Gastrocnemius medialis (tissue), 4 donors: ENCODE measurements around the gene ZBTB16.
A peak's percentile ranks its signal among the peaks of the same experiment; 100 is the strongest.

Source experiments
- POLR2A ChIP-seq, 2 donors: fragments of 450-650 bp; IDR thresholded peaks; one replicate each; pipeline ENCODE4 v1.6.1; 2017; ENCODE audit warnings: antibody characterized with exemption in 2 of 2, mild to moderate bottlenecking in 2 of 2, moderate library complexity in 2 of 2
- TF ChIP-seq, protein P1 (sequence below), 5 experiments: fragments of 450-650 bp in 3 of 5; fragments of 200-600 bp in 2 of 5; sonication (generic) in 2 of 5; IDR thresholded peaks in 4 of 5; conservative IDR thresholded peaks in 1 of 5; 1 replicate in 4 of 5; 2 replicates in 1 of 5; pipeline ENCODE4 v1.5.1; 2016 to 2019; ENCODE audit warnings: antibody characterized with exemption in 5 of 5, mild to moderate bottlenecking in 3 of 5, moderate library complexity in 3 of 5

GRCh38 chr11:114064216-114064615 lies 4.7 kb downstream of the ZBTB16 start:
- TF ChIP-seq, protein P1, sequence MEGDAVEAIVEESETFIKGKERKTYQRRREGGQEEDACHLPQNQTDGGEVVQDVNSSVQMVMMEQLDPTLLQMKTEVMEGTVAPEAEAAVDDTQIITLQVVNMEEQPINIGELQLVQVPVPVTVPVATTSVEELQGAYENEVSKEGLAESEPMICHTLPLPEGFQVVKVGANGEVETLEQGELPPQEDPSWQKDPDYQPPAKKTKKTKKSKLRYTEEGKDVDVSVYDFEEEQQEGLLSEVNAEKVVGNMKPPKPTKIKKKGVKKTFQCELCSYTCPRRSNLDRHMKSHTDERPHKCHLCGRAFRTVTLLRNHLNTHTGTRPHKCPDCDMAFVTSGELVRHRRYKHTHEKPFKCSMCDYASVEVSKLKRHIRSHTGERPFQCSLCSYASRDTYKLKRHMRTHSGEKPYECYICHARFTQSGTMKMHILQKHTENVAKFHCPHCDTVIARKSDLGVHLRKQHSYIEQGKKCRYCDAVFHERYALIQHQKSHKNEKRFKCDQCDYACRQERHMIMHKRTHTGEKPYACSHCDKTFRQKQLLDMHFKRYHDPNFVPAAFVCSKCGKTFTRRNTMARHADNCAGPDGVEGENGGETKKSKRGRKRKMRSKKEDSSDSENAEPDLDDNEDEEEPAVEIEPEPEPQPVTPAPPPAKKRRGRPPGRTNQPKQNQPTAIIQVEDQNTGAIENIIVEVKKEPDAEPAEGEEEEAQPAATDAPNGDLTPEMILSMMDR (IDR thresholded peaks at IDR 0.05 in 4 of 5, conservative IDR thresholded peaks at IDR 0.05 in 1 of 5) = no peak
- TF ChIP-seq POLR2A (IDR thresholded peaks at IDR 0.05) = peak in 1 of 2 donors; percentile 15
